GM21526 (cell line): ENCODE results near the gene RGS18.
"Not testable (repeated sequence)": the region's sequence is repeated elsewhere in the genome, so short reads cannot be mapped to it uniquely, and the experiment has no call there.

ENCODE experiments used
- ATAC-seq: cut with Tn5 transposase; IDR thresholded peaks from one replicate; pipeline ENCODE4 v1.9.1; 2021; ENCODE audit warnings: moderate library complexity; ENCODE audit not compliant: unreplicated experiment, low FRiP score

The RGS18 gene, protein sequence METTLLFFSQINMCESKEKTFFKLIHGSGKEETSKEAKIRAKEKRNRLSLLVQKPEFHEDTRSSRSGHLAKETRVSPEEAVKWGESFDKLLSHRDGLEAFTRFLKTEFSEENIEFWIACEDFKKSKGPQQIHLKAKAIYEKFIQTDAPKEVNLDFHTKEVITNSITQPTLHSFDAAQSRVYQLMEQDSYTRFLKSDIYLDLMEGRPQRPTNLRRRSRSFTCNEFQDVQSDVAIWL

DNA sequence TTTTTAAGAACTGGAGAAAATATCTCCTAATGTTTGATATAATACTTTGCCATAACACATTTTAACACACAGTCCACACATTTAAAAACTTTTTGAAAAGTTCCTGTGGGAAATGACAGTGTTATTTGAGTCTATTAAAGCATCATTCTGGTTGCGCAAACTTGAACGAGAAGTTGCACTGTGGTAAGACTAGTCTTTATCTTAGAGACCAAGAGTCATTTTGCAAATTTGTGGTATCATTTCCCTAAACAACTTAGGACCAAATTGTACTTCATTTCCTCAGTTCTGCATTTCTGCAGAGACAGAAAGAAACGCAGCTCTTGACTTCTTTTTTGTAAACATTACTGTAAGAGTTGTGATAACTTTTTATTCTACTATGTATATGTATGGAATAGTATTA, at the start of gene RGS18:
RGS18 (plus strand) TSS at position 282 of the 400 bp plus-strand sequence. CDS start 176 bp downstream, outside the sequence.
- ATAC-seq: peak; percentile 84

DNA sequence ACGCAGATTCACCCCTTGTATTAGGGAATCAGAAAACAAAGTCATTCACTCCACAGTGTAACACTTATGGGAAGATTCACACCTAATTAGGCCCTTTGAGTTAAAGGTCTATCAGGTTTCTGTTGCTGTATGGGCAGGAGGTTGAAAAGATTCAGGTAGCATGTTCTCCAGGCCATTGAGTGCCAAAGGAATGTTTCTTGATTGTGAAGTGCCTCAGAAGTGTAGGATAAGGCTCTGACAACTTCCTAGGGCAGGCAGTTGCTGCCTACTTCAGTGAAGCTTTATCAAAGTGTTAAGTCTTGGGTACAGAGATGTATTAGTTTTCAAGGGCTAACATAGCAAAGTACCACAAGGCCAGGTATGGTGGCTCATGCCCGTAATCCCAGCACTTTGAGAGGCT, 48.7 kb upstream of the RGS18 start:
- ATAC-seq: no peak

DNA sequence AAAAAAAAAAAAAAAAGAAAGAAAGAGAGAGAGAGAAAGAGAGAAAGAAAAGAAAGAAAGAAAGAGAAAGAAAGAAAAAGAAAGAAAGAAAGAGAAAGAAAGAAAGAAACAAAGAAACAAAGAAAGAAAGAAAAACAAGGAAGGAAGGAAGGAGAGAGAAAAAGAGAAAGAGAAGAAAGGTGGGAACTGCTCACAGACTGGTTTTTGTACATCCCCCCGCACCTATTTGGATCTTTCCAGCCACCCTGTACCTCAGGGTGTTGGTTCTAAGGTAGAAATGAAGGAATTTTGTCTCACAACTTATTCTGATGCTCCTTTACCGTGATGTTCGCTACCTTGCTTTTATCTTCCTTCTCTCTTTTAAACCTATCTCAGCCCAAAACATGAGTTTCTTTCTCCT, 43.3 kb upstream of the RGS18 start:
- no peak for ATAC-seq

DNA sequence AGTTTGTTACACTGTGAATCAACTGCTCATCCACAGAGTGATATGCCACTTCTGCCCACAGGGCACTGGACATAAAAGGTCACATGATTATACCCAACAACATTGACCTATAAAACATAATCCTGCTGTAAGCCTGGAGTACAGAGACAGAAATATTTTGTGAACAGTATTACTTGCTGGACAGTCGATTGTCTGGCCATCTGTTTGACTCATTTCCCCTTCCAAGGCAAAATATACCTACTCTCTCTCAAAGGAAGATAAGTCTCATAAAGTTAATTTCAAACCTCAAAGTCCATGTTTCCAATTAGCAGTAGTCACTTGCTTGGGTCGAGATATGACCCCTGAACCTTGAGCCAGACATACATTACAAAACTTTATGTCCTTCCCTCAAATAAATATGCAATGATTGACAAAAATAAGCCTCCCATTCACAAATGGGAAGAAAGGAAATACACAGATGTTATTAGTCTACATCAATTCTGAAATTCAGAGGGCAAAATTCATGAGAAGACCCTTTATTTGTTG, 39.3 kb upstream of the RGS18 start:
- no peak for ATAC-seq

DNA sequence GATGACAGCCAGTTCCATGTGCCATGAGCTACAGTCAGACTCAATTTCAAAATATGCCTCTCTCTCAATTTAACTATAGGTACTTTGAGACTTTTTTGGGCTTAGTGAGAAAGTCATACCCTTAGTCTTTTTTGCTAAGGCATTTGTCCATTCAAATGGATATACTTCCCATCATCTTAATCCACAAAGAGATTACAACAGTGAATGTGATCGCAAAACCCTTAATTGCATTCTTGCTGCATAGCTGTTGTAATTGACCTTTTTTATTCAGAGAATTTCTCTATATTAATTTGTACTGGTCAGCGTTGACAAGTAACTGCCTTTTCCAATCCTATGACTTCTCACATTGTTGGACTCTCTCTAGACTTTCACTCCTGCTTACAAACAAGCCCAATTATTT, 38.6 kb upstream of the RGS18 start:
- ATAC-seq: no peak

DNA sequence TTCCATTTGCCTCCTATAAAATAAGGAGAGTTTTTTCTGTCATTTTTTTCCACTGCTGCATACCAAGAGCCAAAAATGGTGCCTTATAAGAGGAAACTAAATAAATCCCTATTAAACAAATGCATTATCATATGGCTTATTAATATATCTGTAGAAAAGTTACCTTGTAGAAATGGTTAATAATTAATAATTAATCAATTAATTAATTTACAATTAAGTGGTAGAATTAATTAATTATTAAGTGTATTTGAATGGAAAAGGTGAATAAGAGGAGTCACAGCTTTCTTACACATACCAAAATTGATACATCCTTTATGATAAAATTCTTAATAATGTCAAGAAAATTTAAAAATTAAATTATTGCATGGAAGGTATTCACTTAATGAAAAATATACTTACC, 35.6 kb upstream of the RGS18 start:
- no peak for ATAC-seq

DNA sequence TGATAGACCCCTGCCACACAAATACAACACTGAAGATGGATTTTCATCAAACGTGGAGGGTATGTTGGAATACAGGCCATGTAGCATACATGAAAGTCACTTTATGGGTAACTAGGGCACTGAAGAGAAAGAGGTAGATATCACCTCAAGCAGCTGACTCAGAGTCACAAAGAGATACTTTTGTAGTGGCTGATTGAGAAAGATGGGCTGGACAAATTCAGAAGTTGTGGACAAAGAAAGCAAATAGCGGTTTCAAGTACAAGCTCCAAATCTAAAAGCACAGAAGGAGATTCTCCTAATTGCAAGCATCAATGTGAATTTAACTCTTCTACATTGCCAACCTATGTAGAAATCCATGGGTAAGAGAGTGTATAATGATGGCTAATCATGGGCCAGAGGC, 35.0 kb upstream of the RGS18 start:
- ATAC-seq: no peak

DNA sequence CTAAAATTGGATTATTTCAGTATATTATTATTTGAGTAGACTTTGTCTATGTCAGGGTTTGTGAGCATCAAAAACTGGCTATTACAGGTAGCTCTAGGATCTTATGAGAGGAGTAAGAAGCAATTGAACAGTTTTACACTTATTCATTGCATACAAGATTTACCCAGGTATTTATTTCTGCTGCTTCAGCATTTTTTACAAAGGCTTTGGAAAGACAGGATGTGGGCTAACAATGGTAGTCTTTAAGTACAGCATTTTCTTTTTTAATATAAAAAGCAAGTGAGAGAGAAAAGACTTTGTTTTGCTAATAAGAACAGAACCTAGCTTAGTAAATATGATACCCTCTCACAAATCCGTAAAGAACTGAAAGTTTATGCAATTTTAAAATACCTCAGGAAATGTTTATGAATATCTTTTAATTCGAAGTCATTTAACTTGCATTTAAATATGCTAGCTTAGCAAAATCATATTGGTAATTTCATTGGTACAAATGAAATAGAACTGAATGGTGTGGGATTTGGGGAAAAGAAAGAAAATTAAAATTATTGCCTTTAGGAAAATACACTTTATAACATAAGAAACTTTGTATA, 32.1 kb upstream of the RGS18 start:
- no peak for ATAC-seq

DNA sequence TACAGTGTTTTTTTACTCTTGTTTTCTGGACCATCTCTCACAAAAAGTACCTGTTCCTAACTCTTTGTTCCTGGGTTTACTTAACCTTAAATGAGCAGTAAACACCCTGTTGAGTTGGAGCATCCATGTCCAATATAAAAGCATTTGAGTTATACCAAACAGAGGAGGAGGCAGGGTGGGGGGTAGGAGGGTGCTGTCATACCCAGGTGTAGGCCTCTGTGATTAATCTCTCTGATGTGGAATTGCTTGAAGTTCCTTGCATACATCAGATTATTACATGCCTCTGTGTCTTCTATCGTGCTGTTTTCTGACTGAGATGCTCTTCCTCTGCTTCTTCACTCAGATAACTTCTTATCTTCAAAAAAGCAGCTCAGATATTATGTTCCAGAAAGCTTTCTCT, 28.1 kb upstream of the RGS18 start:
- no peak for ATAC-seq

DNA sequence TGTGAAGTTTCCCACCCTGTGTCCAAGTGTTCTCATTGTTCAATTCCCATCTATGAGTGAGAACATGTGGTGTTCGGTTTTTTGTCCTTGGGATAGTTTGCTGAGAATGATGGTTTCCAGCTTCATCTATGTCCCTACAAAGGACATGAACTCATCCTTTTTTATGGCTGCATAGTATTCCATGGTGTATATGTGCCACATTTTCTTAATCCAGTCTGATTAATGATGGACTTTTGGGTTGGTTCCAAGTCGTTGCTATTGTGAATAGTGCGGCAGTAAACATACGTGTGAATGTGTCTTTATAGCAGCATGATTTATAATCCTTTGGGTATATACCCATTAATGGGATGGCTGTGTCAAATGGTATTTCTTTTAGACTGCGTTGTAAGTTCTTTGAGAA, 27.4 kb upstream of the RGS18 start:
- ATAC-seq: not testable (repeated sequence)

DNA sequence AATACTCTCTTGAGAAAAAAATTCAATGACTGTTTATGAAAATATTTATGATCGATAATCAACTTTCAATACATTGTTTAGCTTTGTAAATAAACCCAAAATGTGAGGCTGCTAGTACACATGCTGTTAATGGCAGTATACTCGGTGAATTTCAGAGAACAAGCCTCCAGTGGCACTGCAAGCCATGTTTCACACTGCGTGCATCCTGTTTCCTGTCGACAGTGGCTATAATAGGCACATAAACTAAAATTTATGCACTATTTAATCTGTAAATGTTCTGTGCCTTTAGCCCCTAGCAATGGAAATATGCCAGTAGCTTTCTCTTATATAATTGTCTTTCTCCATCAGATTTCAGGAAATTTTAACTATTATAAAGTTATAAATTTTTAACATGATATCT, 26.3 kb upstream of the RGS18 start:
- ATAC-seq: no peak

DNA sequence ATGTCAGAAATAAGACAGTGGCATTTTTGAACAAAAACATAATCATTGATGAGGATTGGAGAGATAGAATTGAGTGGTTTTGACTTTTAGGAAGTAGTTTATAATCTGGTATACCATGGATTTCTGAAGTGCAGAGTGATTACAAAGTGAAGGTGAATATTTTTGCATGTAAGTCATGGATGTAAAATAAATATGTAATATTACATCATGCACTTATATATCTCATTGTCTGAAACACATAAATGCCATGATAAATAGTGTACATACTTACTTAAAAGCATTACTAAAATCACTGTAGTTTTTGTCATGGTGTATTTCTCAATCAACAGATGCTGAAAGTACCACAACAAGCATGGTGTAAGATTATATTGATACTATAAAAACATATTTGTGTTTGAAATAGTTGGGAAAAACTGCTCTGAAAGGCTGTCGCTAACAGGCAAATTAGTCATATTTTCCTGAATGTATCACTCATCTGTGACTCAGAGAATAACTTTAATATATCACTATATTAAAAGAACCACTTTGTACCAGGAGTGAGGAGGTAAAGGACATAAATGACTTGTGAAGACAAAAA, 24.8 kb upstream of the RGS18 start:
- no peak for ATAC-seq

DNA sequence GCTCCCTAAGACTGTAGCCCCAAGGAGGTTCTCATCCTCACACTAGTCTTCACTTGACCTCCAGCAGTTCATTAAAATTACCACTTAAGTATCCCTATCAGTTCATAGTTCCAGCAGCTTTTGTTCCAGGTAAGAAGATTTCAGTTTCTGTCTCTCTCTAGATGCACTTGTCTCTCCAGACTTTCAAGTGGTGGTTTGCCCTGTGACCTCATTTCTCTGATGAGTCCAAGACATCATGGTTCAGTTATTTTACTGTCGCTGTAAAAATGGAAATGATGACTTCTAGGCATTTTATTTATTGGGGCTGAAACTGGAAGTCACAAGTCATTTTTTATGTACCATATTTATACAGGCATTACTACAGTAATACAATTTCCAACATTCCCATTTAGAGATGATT, 17.9 kb upstream of the RGS18 start:
- no peak for ATAC-seq

DNA sequence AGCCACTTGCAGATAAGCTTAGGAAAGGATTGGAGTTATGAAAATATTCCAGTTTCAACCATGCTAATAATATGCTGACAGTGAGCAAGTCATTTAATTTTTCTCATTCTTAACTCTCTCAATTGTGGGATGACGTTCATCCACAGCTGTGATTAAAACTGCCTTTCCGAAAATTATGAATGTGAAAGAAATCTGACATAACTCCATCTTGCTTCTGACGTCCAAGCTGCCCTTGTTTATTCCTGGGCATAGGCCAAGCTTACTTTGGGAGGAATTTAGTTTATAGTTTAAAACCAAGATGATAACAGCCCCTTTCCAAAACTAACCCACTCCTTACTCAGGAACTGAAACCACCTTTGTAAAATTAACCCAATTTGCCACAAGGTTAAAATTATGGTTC, 11.0 kb upstream of the RGS18 start:
- ATAC-seq: no peak

DNA sequence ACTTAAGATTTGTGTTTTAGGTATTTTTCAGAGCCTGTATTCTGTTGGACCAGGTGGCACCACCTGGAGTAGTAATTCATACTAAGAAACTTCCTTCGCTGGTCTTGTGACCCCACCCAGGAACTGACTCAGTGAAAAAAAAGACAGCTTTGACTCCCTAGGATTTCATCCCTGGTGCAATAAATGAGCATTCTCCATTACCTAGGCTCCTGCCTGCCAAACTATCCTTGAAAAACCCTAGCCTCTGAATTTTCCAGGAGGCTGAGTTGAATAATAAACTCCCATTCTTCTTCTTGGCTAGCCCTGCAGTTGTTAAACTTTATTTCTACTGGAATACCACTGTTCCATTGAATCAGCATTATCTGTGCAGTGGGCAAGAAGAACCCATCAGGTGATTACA, 10.6 kb upstream of the RGS18 start:
- no peak for ATAC-seq

DNA sequence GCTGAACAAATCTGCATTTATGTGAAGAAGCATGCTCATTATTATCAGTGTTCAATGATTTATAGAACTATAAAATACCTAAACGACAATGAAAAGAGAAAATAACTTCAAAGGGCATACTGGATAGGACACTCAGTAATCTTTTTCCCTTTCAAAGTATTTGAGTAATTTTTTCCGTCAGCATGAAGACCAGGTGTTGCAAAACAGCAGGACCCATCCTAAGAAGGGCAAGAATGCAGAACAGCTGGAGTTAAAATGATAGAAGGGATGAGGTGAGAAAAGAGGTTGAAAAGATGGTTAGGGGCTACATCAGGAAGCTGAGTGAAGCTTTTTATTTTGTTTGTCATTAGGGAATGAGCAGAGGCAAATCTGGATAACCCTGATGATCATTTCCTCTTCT, 7.1 kb upstream of the RGS18 start:
- no peak for ATAC-seq

DNA sequence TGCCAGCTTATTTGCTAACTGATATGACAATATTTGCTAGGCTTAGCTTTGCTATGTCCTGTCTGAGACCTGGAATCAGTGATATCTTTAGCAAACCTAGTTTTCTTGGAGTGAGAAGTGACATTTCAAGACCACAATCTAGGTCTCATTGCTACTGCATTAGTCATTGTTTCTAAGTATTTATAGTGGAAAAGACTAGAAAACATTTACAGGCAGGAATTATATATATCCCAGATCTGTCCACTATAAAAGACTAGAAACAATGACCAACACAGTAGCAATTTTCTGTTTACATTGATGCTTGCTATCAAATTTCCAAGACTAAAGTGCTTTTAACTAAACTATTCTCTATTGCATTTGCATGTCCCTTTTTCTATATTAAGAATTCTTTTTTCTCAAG, 5.0 kb upstream of the RGS18 start:
- no peak for ATAC-seq

DNA sequence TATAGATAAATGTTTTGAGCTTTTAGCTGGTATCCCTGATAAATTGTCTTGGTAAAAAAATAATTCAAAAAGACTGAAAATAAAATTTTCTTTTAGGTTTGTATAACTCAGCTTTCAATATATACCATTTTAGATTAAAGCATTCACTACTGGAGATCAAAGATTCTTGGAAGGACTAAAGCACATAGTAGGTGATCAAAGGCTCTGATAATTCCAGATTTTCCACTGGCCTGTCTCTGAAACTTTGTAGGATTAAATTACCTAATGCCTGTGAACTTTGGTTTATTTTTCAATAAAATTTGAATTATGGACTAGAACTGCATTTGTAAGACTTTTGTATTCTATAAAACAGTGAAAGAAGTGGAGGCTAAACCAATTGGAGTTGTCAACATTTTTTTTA, 1.2 kb upstream of the RGS18 start:
- ATAC-seq: no peak

DNA sequence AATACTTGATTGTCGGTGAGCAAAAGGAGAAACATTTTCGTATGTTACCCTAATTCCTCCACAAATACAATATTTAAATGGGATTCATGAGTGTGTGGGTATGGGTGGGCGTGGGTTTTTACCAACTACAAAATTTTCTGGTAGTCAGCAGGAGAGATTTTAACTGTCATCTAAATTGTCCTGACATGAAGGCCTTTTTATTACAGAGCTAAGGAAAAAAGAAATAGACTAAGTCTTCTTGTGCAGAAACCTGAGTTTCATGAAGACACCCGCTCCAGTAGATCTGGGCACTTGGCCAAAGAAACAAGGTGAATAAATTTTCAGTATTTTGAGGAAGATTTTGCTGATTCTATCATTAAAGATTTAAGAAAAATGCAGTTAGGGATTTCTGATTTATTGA, 752 bp downstream of the RGS18 start:
- no peak for ATAC-seq

DNA sequence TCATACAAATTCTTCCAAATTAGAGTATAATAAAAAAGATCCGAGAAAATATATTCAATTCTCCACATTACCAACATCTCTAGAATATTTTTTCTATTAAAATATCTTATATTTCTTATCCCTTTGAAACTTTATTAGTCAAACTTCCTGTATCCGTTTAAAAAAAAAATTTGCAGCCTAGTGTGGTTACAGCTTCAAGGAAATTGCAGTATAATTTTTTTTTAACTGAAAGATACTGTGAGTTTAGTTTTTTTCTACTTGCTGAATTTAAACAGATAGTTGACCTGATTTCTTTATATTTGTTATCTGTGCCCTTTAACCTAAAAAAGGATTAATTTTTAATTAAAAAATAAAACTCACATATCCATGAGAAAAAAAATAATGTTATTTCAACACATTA, 1.5 kb downstream of the RGS18 start:
- ATAC-seq: no peak

DNA sequence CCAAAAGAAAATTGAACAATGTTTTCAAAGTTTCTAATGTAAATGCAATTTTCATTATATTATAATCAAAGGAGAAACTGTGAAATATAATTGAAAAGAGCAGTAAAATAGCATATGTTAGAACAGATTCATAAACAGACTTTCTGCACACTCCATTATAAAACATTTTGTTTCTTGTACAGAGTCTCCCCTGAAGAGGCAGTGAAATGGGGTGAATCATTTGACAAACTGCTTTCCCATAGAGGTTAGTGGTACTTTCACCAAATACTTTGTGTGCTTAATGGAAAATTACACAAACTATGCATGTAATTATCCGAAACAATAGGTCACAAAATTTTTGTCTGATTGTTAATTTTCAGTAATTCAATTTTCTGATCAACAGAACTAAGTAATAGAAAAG, 1.9 kb downstream of the RGS18 start:
- no peak for ATAC-seq

DNA sequence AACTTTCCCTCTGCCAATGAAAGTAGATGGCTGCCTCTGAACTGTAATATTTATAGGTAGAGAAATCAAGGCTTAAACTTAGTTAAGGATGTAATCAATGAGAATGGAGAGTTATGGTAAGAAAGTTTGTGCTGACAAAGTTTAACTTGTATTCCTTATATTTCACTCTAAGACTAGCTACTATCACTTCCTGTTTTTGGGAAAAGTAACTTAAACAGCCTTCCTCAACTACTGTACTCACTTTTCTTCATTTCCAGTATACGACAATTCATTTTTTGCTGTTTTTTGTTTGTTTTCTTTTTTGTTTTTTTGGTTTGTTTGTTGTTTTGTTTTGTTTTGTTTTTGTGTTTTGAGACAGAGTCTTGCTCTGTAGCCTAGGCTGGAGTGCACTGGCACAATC, 3.7 kb downstream of the RGS18 start:
- ATAC-seq: no peak
